Measurements from ENCODE around the gene RCBTB1. TPM values are rescaled to one million over a fixed set of nuclear protein-coding genes. Genes with fewer than 3 reads are reported as not detected.

Gene RCBTB1
- total and polyA plus RNA-seq, 3 experiments from 2014 or later, result 7.3 to 21.2 (median 19.3) TPM

- DNase-seq, result no peak
- Histone ChIP-seq H3K27ac (ENCODE audit: low read depth, low read length) (no peak overlapping the region), H3K36me3 (ENCODE audit: insufficient read depth, low read length) (peaks cover 10% of the 10 kb centered on the region), H3K4me3 (ENCODE audit: low read length) (no peak overlapping the region), H3K4me1 (ENCODE audit: insufficient read depth, low read length) (no peaks in the 10 kb centered on the region), H3K9me3 (ENCODE audit: low read length) (no peaks in the 10 kb centered on the region), H3K27me3 (ENCODE audit: insufficient read depth, low read length, poor library complexity, severe bottlenecking) (no peaks in the 10 kb centered on the region)
- peaks cover 0 to 5% (median 0%) of the 10 kb centered on the region in 3 donors for H3K4me1 Mint-ChIP-seq
- ChIA-PET CTCF (no interaction called here), POLR2A (no interaction called here)
- H3K36me3 Mint-ChIP-seq, result peaks cover 20 to 61% (median 35%) of the 10 kb centered on the region in 3 donors
- H3K27me3 Mint-ChIP-seq, result no peaks in the 10 kb centered on the region
- H3K27ac Mint-ChIP-seq, result no peak overlapping the region
- H3K9me3 Mint-ChIP-seq, result no peaks in the 10 kb centered on the region
- H3K4me3 Mint-ChIP-seq, result no peak overlapping the region
Measured at GRCh38 chr13:49563516-49563915, 21.8 kb downstream of the RCBTB1 start.

- H3K4me1 ChIP-seq (ENCODE audit: insufficient read depth, low read length), result no peaks in the 10 kb centered on the region
- no peak for DNase-seq
- H3K4me3 ChIP-seq (ENCODE audit: low read length), result no peak overlapping the region
- Mint-ChIP-seq H3K27ac (peak overlapping the region in 1 of 8 donors; percentile 89), H3K36me3 (peaks cover 21 to 58% (median 25%) of the 10 kb centered on the region in 3 donors), H3K4me3 (no peak overlapping the region), H3K27me3 (no peaks in the 10 kb centered on the region), H3K4me1 (peaks cover 0 to 5% (median 0%) of the 10 kb centered on the region in 3 donors), H3K9me3 (no peaks in the 10 kb centered on the region)
- peaks cover 5% of the 10 kb centered on the region for H3K36me3 ChIP-seq (ENCODE audit: insufficient read depth, low read length)
- POLR2A ChIA-PET, result interaction anchor here (0.7 kb wide), 1 partner anchor 24 kb away, joined by 3 read pairs; no protein-coding TSS in a partner anchor
- H3K27ac ChIP-seq (ENCODE audit: low read depth, low read length), result no peak overlapping the region
- H3K27me3 ChIP-seq (ENCODE audit: insufficient read depth, low read length, poor library complexity, severe bottlenecking), result no peaks in the 10 kb centered on the region
- H3K9me3 ChIP-seq (ENCODE audit: low read length), result no peaks in the 10 kb centered on the region
- CTCF ChIA-PET, result no interaction called here
Measured at GRCh38 chr13:49561062-49561410, 24.3 kb downstream of the RCBTB1 start.

GRCh38 chr13:49560270-49561061 lies 24.9 kb downstream of the RCBTB1 start:
- Mint-ChIP-seq H3K9me3 (no peaks in the 10 kb centered on the region), H3K4me1 (peaks cover 0 to 5% (median 0%) of the 10 kb centered on the region in 3 donors), H3K27me3 (no peaks in the 10 kb centered on the region), H3K36me3 (peaks cover 21 to 57% (median 25%) of the 10 kb centered on the region in 3 donors), H3K27ac (peak overlapping the region in 2 of 8 donors; percentile 33 to 89), H3K4me3 (no peak overlapping the region)
- CTCF ChIA-PET, result no interaction called here
- POLR2A ChIA-PET, result no interaction called here
- H3K36me3 ChIP-seq (ENCODE audit: insufficient read depth, low read length), result peaks cover 9% of the 10 kb centered on the region
- no peaks in the 10 kb centered on the region for H3K27me3 ChIP-seq (ENCODE audit: insufficient read depth, low read length, poor library complexity, severe bottlenecking)
- DNase-seq, result peak in 1 of 5 donors; percentile 32
- H3K4me1 ChIP-seq (ENCODE audit: insufficient read depth, low read length), result no peaks in the 10 kb centered on the region
- H3K4me3 ChIP-seq (ENCODE audit: low read length), result no peak overlapping the region
- no peaks in the 10 kb centered on the region for H3K9me3 ChIP-seq (ENCODE audit: low read length)
- no peak overlapping the region for H3K27ac ChIP-seq (ENCODE audit: low read depth, low read length)

DNA sequence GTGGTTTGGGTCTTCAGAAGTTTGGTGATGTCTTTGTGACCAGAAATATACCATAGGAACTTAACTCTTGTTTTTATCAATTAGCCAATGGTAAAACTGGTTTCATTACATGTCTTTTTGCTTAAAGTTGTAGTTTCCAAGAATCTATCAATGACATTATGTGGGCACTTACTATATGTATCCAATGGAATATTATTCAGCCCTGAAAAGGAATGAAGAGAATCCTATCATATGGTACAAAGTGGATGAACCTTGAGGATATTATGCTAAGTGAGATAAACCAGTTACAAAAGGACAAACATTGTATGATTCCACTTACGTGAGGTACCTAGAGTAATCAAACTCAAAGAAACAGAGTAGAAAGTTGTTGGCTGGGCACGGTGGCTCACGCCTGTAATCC lies 26.4 kb downstream of the RCBTB1 start:
- no peak for DNase-seq
- H3K36me3 ChIP-seq (ENCODE audit: insufficient read depth, low read length), result peaks cover 12% of the 10 kb centered on the region
- no peaks in the 10 kb centered on the region for H3K9me3 Mint-ChIP-seq
- peaks cover 21 to 65% (median 26%) of the 10 kb centered on the region in 3 donors for H3K36me3 Mint-ChIP-seq
- no peaks in the 10 kb centered on the region for H3K27me3 Mint-ChIP-seq
- H3K9me3 ChIP-seq (ENCODE audit: low read length), result no peaks in the 10 kb centered on the region
- no peaks in the 10 kb centered on the region for H3K27me3 ChIP-seq (ENCODE audit: insufficient read depth, low read length, poor library complexity, severe bottlenecking)
- no peak overlapping the region for H3K4me3 Mint-ChIP-seq
- H3K4me1 Mint-ChIP-seq, result peaks cover 0 to 5% (median 0%) of the 10 kb centered on the region in 3 donors
- POLR2A ChIA-PET, result no interaction called here
- CTCF ChIA-PET, result no interaction called here
- H3K27ac ChIP-seq (ENCODE audit: low read depth, low read length), result no peak overlapping the region
- H3K4me3 ChIP-seq (ENCODE audit: low read length), result no peak overlapping the region
- H3K27ac Mint-ChIP-seq, result no peak overlapping the region
- H3K4me1 ChIP-seq (ENCODE audit: insufficient read depth, low read length), result no peaks in the 10 kb centered on the region

DNA sequence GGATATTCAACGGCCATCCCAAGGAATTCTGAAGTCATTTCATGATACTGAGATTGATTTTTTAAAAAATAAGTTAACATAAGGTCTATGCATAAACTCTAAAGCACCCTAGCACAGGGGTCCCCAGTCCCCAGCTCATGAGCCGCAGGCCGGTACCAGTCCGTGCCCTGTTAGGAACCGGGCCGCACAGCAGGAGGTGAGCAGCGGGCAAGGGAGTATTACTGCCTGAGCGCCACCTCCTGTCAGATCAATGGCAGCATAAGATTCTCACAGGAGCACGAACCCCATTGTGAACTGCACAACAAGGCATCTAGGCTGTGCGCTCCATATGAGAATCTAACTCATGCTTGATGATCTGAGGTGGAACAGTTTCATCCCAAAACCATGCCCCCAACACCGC lies 31.0 kb downstream of the RCBTB1 start:
- ChIA-PET CTCF (no interaction called here), POLR2A (no interaction called here)
- no peak overlapping the region for H3K4me3 ChIP-seq (ENCODE audit: low read length)
- H3K36me3 ChIP-seq (ENCODE audit: insufficient read depth, low read length), result peaks cover 12% of the 10 kb centered on the region
- Mint-ChIP-seq H3K27ac (no peak overlapping the region), H3K27me3 (no peaks in the 10 kb centered on the region), H3K36me3 (peaks cover 10 to 72% (median 22%) of the 10 kb centered on the region in 3 donors), H3K4me1 (no peaks in the 10 kb centered on the region), H3K9me3 (no peaks in the 10 kb centered on the region), H3K4me3 (no peak overlapping the region)
- no peaks in the 10 kb centered on the region for H3K4me1 ChIP-seq (ENCODE audit: insufficient read depth, low read length)
- DNase-seq, result no peak
- no peaks in the 10 kb centered on the region for H3K27me3 ChIP-seq (ENCODE audit: insufficient read depth, low read length, poor library complexity, severe bottlenecking)
- no peaks in the 10 kb centered on the region for H3K9me3 ChIP-seq (ENCODE audit: low read length)
- H3K27ac ChIP-seq (ENCODE audit: low read depth, low read length), result no peak overlapping the region

- H3K36me3 Mint-ChIP-seq, result peaks cover 7 to 70% (median 19%) of the 10 kb centered on the region in 3 donors
- no peaks in the 10 kb centered on the region for H3K27me3 ChIP-seq (ENCODE audit: insufficient read depth, low read length, poor library complexity, severe bottlenecking)
- H3K9me3 Mint-ChIP-seq, result no peaks in the 10 kb centered on the region
- no peaks in the 10 kb centered on the region for H3K9me3 ChIP-seq (ENCODE audit: low read length)
- no peaks in the 10 kb centered on the region for H3K4me1 Mint-ChIP-seq
- ChIA-PET POLR2A (no interaction called here), CTCF (no interaction called here)
- DNase-seq, result no peak
- no peak overlapping the region for H3K27ac ChIP-seq (ENCODE audit: low read depth, low read length)
- H3K27ac Mint-ChIP-seq, result no peak overlapping the region
- H3K36me3 ChIP-seq (ENCODE audit: insufficient read depth, low read length), result peaks cover 8% of the 10 kb centered on the region
- H3K4me1 ChIP-seq (ENCODE audit: insufficient read depth, low read length), result no peaks in the 10 kb centered on the region
- no peak overlapping the region for H3K4me3 ChIP-seq (ENCODE audit: low read length)
- H3K27me3 Mint-ChIP-seq, result no peaks in the 10 kb centered on the region
- no peak overlapping the region for H3K4me3 Mint-ChIP-seq
Measured at GRCh38 chr13:49553888-49554287, 31.5 kb downstream of the RCBTB1 start.

DNA sequence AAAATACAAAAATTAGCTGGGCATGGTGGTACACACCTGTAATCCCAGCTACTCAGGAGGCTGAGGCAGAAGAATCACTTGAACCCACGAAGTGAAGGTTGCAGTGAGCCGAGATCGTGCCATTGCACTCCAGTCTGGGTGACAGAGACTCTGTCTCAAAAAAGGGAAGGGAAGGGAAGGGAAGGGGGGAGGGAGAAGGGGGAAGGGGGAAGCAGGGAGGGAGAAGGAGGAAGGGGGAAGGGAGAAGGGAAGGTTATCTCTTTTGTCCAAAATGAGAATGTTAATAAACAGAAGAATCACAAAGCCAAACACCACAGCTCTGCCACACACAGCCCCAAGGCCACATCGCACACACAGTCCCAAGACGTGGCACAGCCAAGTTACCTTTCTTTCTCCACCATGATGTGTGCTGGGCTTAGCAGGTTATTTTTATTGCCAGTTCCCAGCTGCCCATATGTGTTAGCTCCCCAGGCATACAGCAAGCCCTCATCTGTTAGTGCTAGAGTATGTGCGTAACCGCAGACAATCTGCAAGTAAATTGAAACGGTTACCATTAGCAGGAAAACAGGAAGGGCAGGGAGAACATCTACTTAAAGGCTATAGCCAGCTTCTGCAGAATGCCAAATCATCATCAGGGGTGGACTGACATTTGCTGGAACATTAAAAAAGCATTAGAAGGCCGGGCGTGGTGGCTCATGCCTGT lies 34.3 kb downstream of the RCBTB1 start:
- H3K9me3 Mint-ChIP-seq, result no peaks in the 10 kb centered on the region
- H3K36me3 Mint-ChIP-seq, result peaks cover 0 to 77% (median 21%) of the 10 kb centered on the region in 3 donors
- Histone ChIP-seq H3K36me3 (ENCODE audit: insufficient read depth, low read length) (peaks cover 8% of the 10 kb centered on the region), H3K4me1 (ENCODE audit: insufficient read depth, low read length) (no peaks in the 10 kb centered on the region), H3K4me3 (ENCODE audit: low read length) (no peak overlapping the region), H3K27ac (ENCODE audit: low read depth, low read length) (no peak overlapping the region), H3K27me3 (ENCODE audit: insufficient read depth, low read length, poor library complexity, severe bottlenecking) (no peaks in the 10 kb centered on the region), H3K9me3 (ENCODE audit: low read length) (no peaks in the 10 kb centered on the region)
- peaks cover 0 to 1% of the 10 kb centered on the region in 2 donors for H3K27me3 Mint-ChIP-seq
- ChIA-PET POLR2A (interaction anchor here (0.7 kb wide), 1 partner anchor 307 kb away, joined by 5 read pairs; no protein-coding TSS in a partner anchor), CTCF (no interaction called here)
- no peak overlapping the region for H3K4me3 Mint-ChIP-seq
- no peak for DNase-seq
- H3K27ac Mint-ChIP-seq, result no peak overlapping the region
- H3K4me1 Mint-ChIP-seq, result no peaks in the 10 kb centered on the region

GRCh38 chr13:49549289-49549688 lies 36.1 kb downstream of the RCBTB1 start:
- Mint-ChIP-seq H3K27me3 (peaks cover 0 to 1% of the 10 kb centered on the region in 2 donors), H3K4me1 (no peaks in the 10 kb centered on the region), H3K36me3 (peaks cover 0 to 81% (median 26%) of the 10 kb centered on the region in 3 donors), H3K4me3 (no peak overlapping the region), H3K9me3 (no peaks in the 10 kb centered on the region), H3K27ac (no peak overlapping the region)
- Histone ChIP-seq H3K4me3 (ENCODE audit: low read length) (no peak overlapping the region), H3K9me3 (ENCODE audit: low read length) (no peaks in the 10 kb centered on the region), H3K36me3 (ENCODE audit: insufficient read depth, low read length) (no peaks in the 10 kb centered on the region), H3K27me3 (ENCODE audit: insufficient read depth, low read length, poor library complexity, severe bottlenecking) (no peaks in the 10 kb centered on the region), H3K4me1 (ENCODE audit: insufficient read depth, low read length) (no peaks in the 10 kb centered on the region), H3K27ac (ENCODE audit: low read depth, low read length) (no peak overlapping the region)
- DNase-seq, result no peak
- CTCF ChIA-PET, result interaction anchor here (1.1 kb wide), 1 partner anchor 9 kb away, joined by 3 read pairs; no protein-coding TSS in a partner anchor
- POLR2A ChIA-PET, result no interaction called here

Data from CD8-positive, alpha-beta memory T cell (primary cell).